Forelimb muscle (tissue), 1 donor: ENCODE data around the gene FUCA1. TPM values are rescaled to one million over a fixed set of nuclear protein-coding genes. Genes with fewer than 3 reads are reported as not detected.

Experiments
- DNase-seq: peaks from one replicate; pipeline ENCODE4 v3.0.0-alpha.2; 2013; ENCODE audit warnings: low read depth
- polyA plus RNA-seq: library from polyadenylated mRNA; unstranded; fragments of 120-200 nt; gene quantifications from one replicate; pipeline ENCODE4 v1.2.1, GENCODE V29; 2013; ENCODE audit not compliant: insufficient read length

FUCA1 gene
- polyA plus RNA-seq, 1 donor: 11.5 TPM

DNA sequence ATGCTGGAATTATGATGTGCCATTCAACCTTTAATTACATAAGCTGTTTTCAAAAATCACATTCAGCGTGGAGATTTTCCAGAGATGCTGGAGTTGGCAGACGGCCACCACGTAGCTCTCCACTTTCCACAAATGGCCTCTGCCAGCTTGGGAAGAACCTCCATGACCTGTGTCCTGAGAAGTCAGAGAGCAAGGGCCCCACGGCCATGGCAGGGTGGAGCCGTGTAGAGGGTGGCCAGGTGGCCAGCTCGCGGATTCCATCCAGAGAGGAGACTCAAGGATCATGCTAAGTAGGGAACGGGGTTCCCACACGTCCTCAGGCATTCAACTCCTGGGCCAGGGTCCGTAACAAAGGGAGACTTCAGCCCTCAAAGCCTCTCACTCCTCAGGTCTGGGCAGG lies 66.2 kb downstream of the FUCA1 start:
- no peak for DNase-seq

DNA sequence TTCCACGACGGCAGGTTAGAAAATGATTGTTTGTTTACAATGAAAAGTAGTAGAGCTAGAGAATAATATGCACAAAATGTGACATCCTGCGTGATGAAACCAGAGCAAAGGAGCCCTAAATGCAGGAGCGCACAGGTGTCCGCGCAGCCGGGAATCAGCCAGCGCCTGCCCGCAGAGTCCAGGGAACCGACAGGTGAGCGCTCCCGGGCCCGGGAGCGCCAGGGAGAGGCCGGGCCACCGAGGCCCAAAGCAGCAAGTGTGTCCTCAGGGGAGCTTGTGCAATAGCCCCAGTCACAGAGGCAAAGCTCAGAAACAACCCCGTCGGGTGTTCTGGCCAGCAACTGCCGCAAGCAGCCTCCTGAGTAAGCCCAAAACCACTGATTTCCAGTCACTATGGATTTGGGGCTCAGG lies 66.7 kb downstream of the FUCA1 start:
- DNase-seq: no peak

DNA sequence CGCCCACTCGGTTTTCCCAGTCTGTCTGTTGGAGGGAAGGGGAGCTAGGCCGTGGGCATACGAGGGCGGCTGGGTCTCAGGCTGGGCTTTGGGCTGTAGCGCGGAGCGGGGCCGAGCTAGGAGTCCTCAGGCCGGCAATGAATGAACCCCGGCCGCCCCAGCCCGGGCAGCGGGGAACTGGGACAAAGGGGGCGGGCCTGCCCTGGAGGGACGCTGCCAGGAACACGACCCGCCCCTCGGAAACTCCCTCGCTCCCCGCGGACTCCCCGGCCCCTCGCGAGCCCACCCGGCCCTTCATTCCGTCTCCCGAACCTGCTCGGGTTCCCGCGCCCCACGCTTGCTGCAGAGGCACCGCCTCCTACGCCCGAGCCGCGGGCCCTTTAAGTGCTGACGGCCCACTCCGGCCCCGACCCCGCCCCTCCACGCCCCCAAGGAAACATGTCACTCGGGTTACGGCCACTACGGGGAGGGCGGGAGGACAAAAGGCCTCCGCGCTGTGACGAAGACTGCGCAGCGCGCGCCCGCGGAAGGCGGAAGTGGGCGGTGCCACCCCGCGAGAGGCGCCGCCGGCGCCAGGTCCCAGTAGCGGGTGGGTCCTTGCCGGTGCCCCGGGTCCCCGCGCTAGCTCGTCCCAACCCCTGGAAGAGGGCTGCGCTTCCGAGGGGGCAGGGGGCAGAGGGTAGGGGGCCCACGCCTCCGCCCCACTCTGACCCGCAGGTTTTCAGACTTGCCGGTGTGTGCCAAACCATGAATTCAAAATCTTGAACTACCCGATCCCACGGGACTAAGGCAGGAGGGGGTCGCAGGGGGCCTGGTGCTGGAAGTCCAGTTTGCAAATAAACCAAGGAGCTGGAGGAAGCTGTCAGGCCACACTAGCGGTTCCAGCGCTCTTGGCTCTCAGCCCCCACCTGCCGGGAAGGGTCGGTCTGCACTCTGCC lies 67.4 kb downstream of the FUCA1 start, which contains the start of gene GALE:
Gene GALE (minus strand): TSS at position 355 of the 938 bp plus-strand sequence. CDS start 1,747 bp downstream, outside the sequence.
- DNase-seq: peak; percentile 87

DNA sequence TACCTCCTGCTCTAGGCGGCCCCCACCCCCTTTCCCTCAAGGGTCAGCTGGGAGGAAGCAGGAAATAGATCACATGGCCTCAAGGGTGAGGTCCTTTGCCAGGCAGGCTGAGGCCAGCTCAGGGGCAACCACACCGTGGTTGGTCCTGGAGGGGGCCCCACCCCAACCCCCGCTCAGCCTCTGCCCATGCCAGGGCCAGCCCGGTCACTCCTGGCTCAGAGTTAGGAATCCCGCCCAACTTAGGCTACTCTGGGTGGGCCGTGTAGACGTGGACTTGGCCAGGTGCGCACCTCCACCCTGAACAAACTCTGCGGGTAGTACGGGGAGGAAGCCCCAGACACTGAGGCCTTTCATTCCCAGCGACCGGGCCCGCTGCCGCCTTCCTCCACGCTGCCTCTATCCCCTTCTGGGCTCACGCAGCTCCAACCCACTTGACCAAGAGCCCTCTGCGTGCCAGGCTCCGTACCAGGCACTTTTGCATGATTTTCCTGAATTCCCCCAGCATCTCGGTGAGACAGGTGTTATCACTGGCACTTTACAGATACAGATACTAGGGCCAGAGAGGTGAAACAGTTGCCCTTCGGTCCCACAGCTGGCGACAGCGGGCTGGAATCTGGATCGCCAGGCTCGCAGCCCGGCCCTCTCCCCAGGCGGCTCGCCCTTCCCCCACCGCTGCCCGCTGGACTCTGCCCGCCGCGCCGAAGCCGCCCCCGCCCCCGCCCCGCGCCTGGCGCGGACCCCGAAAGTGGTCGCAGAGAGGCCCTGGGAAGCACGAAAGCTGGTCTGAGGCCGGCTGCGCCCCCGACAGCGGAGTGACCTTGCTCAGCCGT lies 68.3 kb downstream of the FUCA1 start:
- no peak for DNase-seq

- DNase-seq: no peak
These were observed 68.9 kb downstream of the FUCA1 start for GRCh38 chr1:23799255-23799569.

DNA sequence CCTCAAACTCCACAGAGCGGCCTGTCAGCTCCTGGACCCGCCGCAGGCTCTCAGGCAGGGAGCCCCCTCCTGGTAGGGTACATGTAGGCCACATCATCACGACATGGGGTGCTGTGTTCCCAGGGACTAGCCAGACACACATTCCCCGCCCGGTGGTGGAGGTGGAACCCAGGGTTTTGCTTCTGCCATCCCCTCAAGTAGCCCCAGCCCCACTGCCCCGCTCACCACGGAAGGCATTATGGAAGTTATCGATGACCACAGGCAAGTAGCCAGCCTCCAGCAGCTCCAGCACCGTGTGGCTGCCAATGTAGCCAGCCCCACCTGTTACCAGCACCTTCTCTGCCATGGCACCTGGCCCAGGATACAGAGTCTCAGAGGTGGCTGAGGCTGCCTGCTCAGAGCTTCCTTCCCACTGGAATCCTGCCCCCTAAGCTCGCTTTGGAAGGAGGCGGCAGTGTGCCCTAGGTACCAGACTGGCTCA lies 69.4 kb downstream of the FUCA1 start:
- DNase-seq: no peak

GRCh38 chr1:23797478-23798448 lies 70.3 kb downstream of the FUCA1 start:
- DNase-seq: no peak

DNA sequence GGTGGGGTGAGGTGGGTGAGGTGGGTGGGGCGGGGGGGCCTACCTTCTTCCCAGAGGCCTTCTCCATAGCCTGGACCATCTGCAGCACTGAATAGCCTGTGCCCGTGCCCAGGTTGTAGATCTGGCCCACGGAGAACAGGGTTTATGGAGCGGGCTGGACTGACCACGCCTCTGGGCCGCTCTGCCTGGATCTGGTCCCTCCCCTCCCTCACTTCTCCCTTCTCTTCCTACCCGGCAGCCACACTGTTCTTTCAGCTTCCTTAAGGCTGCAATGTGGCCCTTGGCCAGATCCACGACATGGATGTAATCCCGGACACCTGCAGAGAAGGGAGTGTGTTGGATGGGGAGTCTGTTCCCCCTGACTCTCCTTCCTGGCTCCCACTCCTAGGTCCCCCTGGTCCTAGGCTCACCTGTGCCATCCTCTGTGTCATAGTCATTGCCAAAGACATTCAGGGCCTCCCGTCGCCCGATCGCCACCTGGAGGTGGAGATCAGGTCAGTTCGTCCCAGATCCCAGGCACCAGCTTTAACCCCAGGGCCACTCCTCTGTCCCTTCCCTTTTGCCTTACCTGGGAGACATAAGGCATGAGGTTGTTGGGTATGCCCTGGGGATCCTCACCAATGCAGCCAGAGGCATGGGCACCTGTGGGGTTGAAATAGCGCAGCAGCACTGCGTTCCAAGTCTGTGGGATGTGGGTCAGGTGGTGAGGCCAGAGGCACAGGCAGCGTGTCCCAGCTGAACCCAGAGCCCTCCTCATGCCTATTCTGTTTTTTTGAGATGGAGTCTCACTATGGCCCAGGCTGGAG lies 71.4 kb downstream of the FUCA1 start:
- DNase-seq: no peak

DNA sequence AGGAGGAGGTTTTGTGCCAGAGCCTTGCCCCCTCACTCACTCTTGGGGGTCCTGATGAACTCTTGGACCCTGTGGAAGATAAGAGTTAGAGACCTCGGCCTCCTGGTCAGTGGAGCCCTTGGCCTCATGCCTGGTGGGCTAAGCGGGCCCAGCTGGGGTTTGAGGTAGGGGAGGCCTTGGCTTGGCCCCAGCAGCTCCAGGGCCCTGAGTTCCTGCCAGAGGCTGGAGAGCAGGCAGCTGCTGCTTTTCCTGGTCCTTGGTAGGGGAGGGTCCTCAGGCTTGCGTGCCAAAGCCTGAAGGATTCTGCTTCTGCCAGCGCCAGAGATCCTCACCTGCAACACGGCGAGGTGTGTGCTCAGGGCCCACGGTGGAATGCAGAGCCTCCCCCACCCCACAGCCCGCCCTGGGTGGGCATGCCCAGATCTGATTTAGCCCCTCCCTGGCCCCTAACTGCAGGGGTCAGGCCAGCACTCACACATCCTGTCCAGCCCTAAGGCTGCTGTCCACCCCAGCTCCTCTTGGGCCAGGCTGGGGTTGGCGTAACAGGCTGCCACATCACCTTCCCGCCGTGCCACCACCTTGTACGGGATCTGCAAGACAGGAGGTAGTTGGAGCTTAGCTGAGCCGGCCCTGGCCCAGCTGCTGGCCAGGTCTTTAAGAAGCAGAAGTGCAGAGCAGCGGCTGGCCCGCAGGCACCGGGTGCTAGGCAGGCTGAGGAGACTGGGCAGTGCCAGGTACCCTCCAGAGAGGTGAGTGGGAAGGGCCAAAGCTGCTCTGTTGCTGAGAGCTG lies 72.2 kb downstream of the FUCA1 start:
- no peak for DNase-seq

Other genes with a start within 250 kb of the FUCA1 start
- gene RPL11, start 176.5 kb downstream of the FUCA1 start, polyA plus RNA-seq: 3,009 TPM
- 27.8 TPM for gene ELOA, start 124.8 kb downstream of the FUCA1 start, polyA plus RNA-seq
- gene PITHD1, start 89.9 kb downstream of the FUCA1 start, polyA plus RNA-seq: 35.6 TPM
- 30.0 TPM for gene LYPLA2, start 77.1 kb downstream of the FUCA1 start, polyA plus RNA-seq
- 25.5 TPM for gene GALE, start 67.5 kb downstream of the FUCA1 start, polyA plus RNA-seq
- 21.8 TPM for gene HMGCL, start 42.9 kb downstream of the FUCA1 start, polyA plus RNA-seq
- 0.06 TPM for gene CNR2, start 45.1 kb upstream of the FUCA1 start, polyA plus RNA-seq
- gene PNRC2, start 91.5 kb upstream of the FUCA1 start, polyA plus RNA-seq: 91.3 TPM
- 117 TPM for gene SRSF10, start 112.0 kb upstream of the FUCA1 start, polyA plus RNA-seq
- gene MYOM3, start 243.8 kb upstream of the FUCA1 start, polyA plus RNA-seq: 425 TPM